GM23338 (cell line): Measurements from ENCODE around the gene PID1.

Experiments
- CREB1 ChIP-seq: fragments of 250-450 bp; sonication (Bioruptor Pico); IDR thresholded peaks from 2 replicates; pipeline ENCODE4 v1.5.0; 2020; ENCODE audit warnings: low read depth, mild to moderate bottlenecking, moderate library complexity
- CTCF ChIP-seq, 2 experiments: fragments of 200-600 bp in 1 of 2; sonication (generic) in 1 of 2; conservative IDR thresholded peaks; 2 replicates each; pipeline versions ENCODE4 v1.5.1 to v1.6.1; 2016 to 2017; ENCODE audit warnings: antibody characterized with exemption in 2 of 2, low read depth in 2 of 2, mild to moderate bottlenecking in 2 of 2, moderate library complexity in 1 of 2
- EZH2 ChIP-seq: fragments of 200-600 bp; sonication (generic); IDR thresholded peaks from one replicate; pipeline ENCODE4 v1.8.0; 2017; ENCODE audit warnings: antibody characterized with exemption, mild to moderate bottlenecking, low read depth; ENCODE audit not compliant: unreplicated experiment
- EZH2phosphoT487 ChIP-seq: fragments of 200-600 bp; sonication (generic); IDR thresholded peaks from one replicate; pipeline ENCODE4 v1.8.1; 2018; ENCODE audit warnings: antibody characterized with exemption; ENCODE audit not compliant: unreplicated experiment
- JUNB ChIP-seq: IDR thresholded peaks from one replicate; pipeline ENCODE4 v1.6.1; 2016; ENCODE audit warnings: antibody characterized with exemption; ENCODE audit not compliant: unreplicated experiment
- NANOG ChIP-seq: IDR thresholded peaks from 2 replicates; pipeline ENCODE4 v1.6.1; 2016; ENCODE audit warnings: antibody characterized with exemption, borderline replicate concordance
- POLR2AphosphoS5 ChIP-seq: IDR thresholded peaks from 2 replicates; pipeline ENCODE4 v1.6.1; 2016; ENCODE audit warnings: antibody characterized with exemption, low read depth
- REST ChIP-seq: IDR thresholded peaks from one replicate; pipeline ENCODE4 v1.6.1; 2018; ENCODE audit warnings: antibody characterized with exemption; ENCODE audit not compliant: unreplicated experiment
- STAT1 ChIP-seq: IDR thresholded peaks from one replicate; pipeline ENCODE4 v1.6.1; 2016; ENCODE audit warnings: antibody characterized with exemption; ENCODE audit not compliant: unreplicated experiment
- ZNF114 ChIP-seq: fragments of 250-450 bp; sonication (Bioruptor Pico); IDR thresholded peaks from 2 replicates; pipeline ENCODE4 v1.5.0; 2020; ENCODE audit warnings: mild to moderate bottlenecking, moderate library complexity
- ZNF331 ChIP-seq: fragments of 250-450 bp; sonication (Bioruptor Pico); IDR thresholded peaks from 2 replicates; pipeline ENCODE4 v1.5.0; 2020; ENCODE audit warnings: low read depth, mild to moderate bottlenecking, moderate library complexity

- TF ChIP-seq CTCF (conservative IDR thresholded peaks at IDR 0.05; ENCODE audit: low read depth in 2 of 2) (no peak), EZH2 (no peak), NANOG (no peak), POLR2AphosphoS5 (no peak), EZH2phosphoT487 (no peak), REST (no peak), JUNB (no peak), STAT1 (no peak), ZNF331 (CRISPR knock-in tag) (no peak), CREB1 (CRISPR knock-in tag) (no peak), ZNF114 (CRISPR knock-in tag) (no peak)
These were observed 167.1 kb downstream of the PID1 start for GRCh38 chr2:229104025-229104424.
